Muscle of leg (tissue), 16 donors: ENCODE measurements around the gene USF1. TPM values are rescaled to one million over a fixed set of nuclear protein-coding genes. Genes with fewer than 3 reads are reported as not detected.

Experiments used
- DNase-seq: peaks from one replicate; pipeline ENCODE4 v3.0.0; 2013
- H3K27ac ChIP-seq: one replicate; pipeline ENCODE4 v1.5.1; 2013; ENCODE audit warnings: mild to moderate bottlenecking, low read length, control low read depth
- H3K27me3 ChIP-seq: one replicate; pipeline ENCODE4 v1.6.1; 2013; ENCODE audit warnings: low read length; ENCODE audit not compliant: control insufficient read depth, insufficient read depth
- H3K36me3 ChIP-seq: one replicate; pipeline ENCODE4 v1.6.1; 2013; ENCODE audit warnings: low read length; ENCODE audit not compliant: control insufficient read depth, insufficient read depth
- H3K4me1 ChIP-seq: one replicate; pipeline ENCODE4 v1.6.1; 2013; ENCODE audit warnings: low read length; ENCODE audit not compliant: control insufficient read depth, insufficient read depth
- H3K4me3 ChIP-seq: one replicate; pipeline ENCODE4 v1.5.1; 2013; ENCODE audit warnings: low read length, control low read depth
- H3K9me3 ChIP-seq: replicated peaks from 2 replicates; pipeline ENCODE4 v1.6.1; 2013; ENCODE audit warnings: low read depth, low read length; ENCODE audit not compliant: control insufficient read depth
- WGBS: methylation state at CpG from one replicate; pipeline ENCODE4 v1.1.5; 2013; ENCODE audit warnings: missing lambda C conversion rate; ENCODE audit not compliant: insufficient coverage; 5-methylcytosine and 5-hydroxymethylcytosine counted together
- long read RNA-seq, 11 donors: transcript quantifications; one replicate each; lab custom pipeline, GENCODE V29; 2026
- polyA plus RNA-seq, 8 donors: library from polyadenylated mRNA; unstranded; fragments of 120-200 nt; gene quantifications; one replicate each; pipeline versions ENCODE4 v1.2.1 to v1.2.3, GENCODE V29; 2013; ENCODE audit warnings: inconsistent platforms in 1 of 8, low replicate concordance in 1 of 8; ENCODE audit not compliant: insufficient read length in 8 of 8, insufficient read depth in 1 of 8
- total RNA-seq: library from RNA; stranded (reverse); fragments of 120-200 nt; gene quantifications from one replicate; pipeline ENCODE4 v1.2.4, GENCODE V29; 2013

Gene USF1
- total RNA-seq = 46.9 TPM
- polyA plus RNA-seq = 10 to 100 TPM; 34.9 to 42.5 (median 37.9) TPM
- long read RNA-seq, donor 1, partial matches to known transcripts = 0 of 2 reads
- long read RNA-seq, donor 1, other reads (novel, unspliced or antisense) = 0 of 2 reads
- long read RNA-seq, donor 2, partial matches to known transcripts = 0 of 1 reads
- long read RNA-seq, donor 2, other reads (novel, unspliced or antisense) = 0 of 1 reads
- long read RNA-seq, donor 3, transcript USF1-203 (11 exons, 1,807 nt) = major isoform, 5 of 8 reads
- long read RNA-seq, donor 3, partial matches to known transcripts = 0 of 8 reads
- long read RNA-seq, donor 3, other reads (novel, unspliced or antisense) = 0 of 8 reads
- long read RNA-seq, donor 4, partial matches to known transcripts = 0 of 5 reads
- long read RNA-seq, donor 4, other reads (novel, unspliced or antisense) = 0 of 5 reads
- long read RNA-seq, donor 5, transcript USF1-203 (11 exons, 1,807 nt) = major isoform, 9 of 18 reads
- long read RNA-seq, donor 5, partial matches to known transcripts = 5 of 18 reads
- long read RNA-seq, donor 5, other reads (novel, unspliced or antisense) = 0 of 18 reads
- long read RNA-seq, donor 6, transcript USF1-203 (11 exons, 1,807 nt) = major isoform, 6 of 10 reads
- long read RNA-seq, donor 6, partial matches to known transcripts = 0 of 10 reads
- long read RNA-seq, donor 6, other reads (novel, unspliced or antisense) = 0 of 10 reads
- long read RNA-seq, donor 7, partial matches to known transcripts = 0 of 9 reads
- long read RNA-seq, donor 7, other reads (novel, unspliced or antisense) = 0 of 9 reads
- long read RNA-seq, donor 8, partial matches to known transcripts = 0 of 5 reads
- long read RNA-seq, donor 8, other reads (novel, unspliced or antisense) = 0 of 5 reads
- long read RNA-seq, donor 9, partial matches to known transcripts = 0 of 5 reads
- long read RNA-seq, donor 9, other reads (novel, unspliced or antisense) = 0 of 5 reads
- long read RNA-seq, donor 10, partial matches to known transcripts = 0 of 10 reads
- long read RNA-seq, donor 10, other reads (novel, unspliced or antisense) = 0 of 10 reads
- long read RNA-seq, donor 11, partial matches to known transcripts = 0 of 5 reads
- long read RNA-seq, donor 11, other reads (novel, unspliced or antisense) = 0 of 5 reads

GRCh38 chr1:161045736-161046604 lies at the start of gene USF1:
TSS of gene USF1 (minus strand) at chr1:161045977. CDS start at chr1:161043275, 2,702 bp downstream.
- Histone ChIP-seq H3K9me3 (peaks cover 7% of the 10 kb centered on the region), H3K4me3 (peak within 1 kb of the TSS; percentile 93), H3K27ac (peak within 1 kb of the TSS; percentile 99), H3K4me1 (peaks cover 8% of the 10 kb centered on the region), H3K27me3 (peaks cover 5% of the 10 kb centered on the region), H3K36me3 (peaks cover 24% of the 10 kb centered on the region)
- WGBS = 0% methylated on average over 11 of the region's 29 CpGs
- peak; percentile 99 for DNase-seq

- no peak overlapping the region for H3K27ac ChIP-seq
- peaks cover 29% of the 10 kb centered on the region for H3K4me1 ChIP-seq
- peaks cover 10% of the 10 kb centered on the region for H3K36me3 ChIP-seq
- no peaks in the 10 kb centered on the region for H3K9me3 ChIP-seq
- WGBS = 90% methylated on average over 3 of the region's 6 CpGs
- DNase-seq = no peak
- no peak overlapping the region for H3K4me3 ChIP-seq
- H3K27me3 ChIP-seq = no peaks in the 10 kb centered on the region
Measured at GRCh38 chr1:161095230-161095629, 49.5 kb upstream of the USF1 start.

GRCh38 chr1:161094481-161094880 lies 48.7 kb upstream of the USF1 start:
- Histone ChIP-seq H3K27ac (no peak overlapping the region), H3K4me3 (no peak overlapping the region), H3K9me3 (no peaks in the 10 kb centered on the region), H3K36me3 (peaks cover 3% of the 10 kb centered on the region), H3K27me3 (no peaks in the 10 kb centered on the region), H3K4me1 (peaks cover 29% of the 10 kb centered on the region)
- DNase-seq = no peak
- WGBS = 85% methylated on average over 2 of the region's 14 CpGs

- Histone ChIP-seq H3K4me3 (no peak overlapping the region), H3K9me3 (no peaks in the 10 kb centered on the region), H3K27ac (no peak overlapping the region), H3K36me3 (no peaks in the 10 kb centered on the region), H3K27me3 (no peaks in the 10 kb centered on the region), H3K4me1 (peaks cover 16% of the 10 kb centered on the region)
- DNase-seq = no peak
- WGBS = 82% methylated on average over 3 of the region's 3 CpGs
Measured at GRCh38 chr1:161092621-161093028, 46.8 kb upstream of the USF1 start.

- DNase-seq = no peak
- Histone ChIP-seq H3K36me3 (no peaks in the 10 kb centered on the region), H3K4me1 (peaks cover 10% of the 10 kb centered on the region), H3K27me3 (no peaks in the 10 kb centered on the region), H3K9me3 (no peaks in the 10 kb centered on the region), H3K27ac (no peak overlapping the region), H3K4me3 (no peak overlapping the region)
- WGBS = 98% methylated on average over 4 of the region's 7 CpGs
Measured at GRCh38 chr1:161091796-161092507, 46.2 kb upstream of the USF1 start.

GRCh38 chr1:161091093-161091492 lies 45.3 kb upstream of the USF1 start:
- DNase-seq = no peak

GRCh38 chr1:161090617-161091016 lies 44.8 kb upstream of the USF1 start:
- Histone ChIP-seq H3K4me3 (no peak overlapping the region), H3K9me3 (no peaks in the 10 kb centered on the region), H3K4me1 (no peaks in the 10 kb centered on the region), H3K36me3 (no peaks in the 10 kb centered on the region), H3K27ac (no peak overlapping the region), H3K27me3 (no peaks in the 10 kb centered on the region)
- DNase-seq = no peak
- no CpG with 5 or more reads among the region's 3 CpGs for WGBS

More at GRCh38 chr1:161091093-161091492, 45.3 kb upstream of the USF1 start:
- Histone ChIP-seq H3K4me3 (no peak overlapping the region), H3K27me3 (no peaks in the 10 kb centered on the region), H3K36me3 (no peaks in the 10 kb centered on the region), H3K4me1 (peaks cover 1% of the 10 kb centered on the region), H3K9me3 (no peaks in the 10 kb centered on the region), H3K27ac (no peak overlapping the region)
- 80% methylated on average over 4 of the region's 5 CpGs for WGBS

- Histone ChIP-seq H3K27ac (no peak overlapping the region), H3K27me3 (no peaks in the 10 kb centered on the region), H3K4me3 (no peak overlapping the region), H3K36me3 (no peaks in the 10 kb centered on the region), H3K4me1 (no peaks in the 10 kb centered on the region), H3K9me3 (no peaks in the 10 kb centered on the region)
- no peak for DNase-seq
- WGBS = 94% methylated on average over 3 of the region's 5 CpGs
Measured at GRCh38 chr1:161089938-161090337, 44.2 kb upstream of the USF1 start.
